H1 (cell line): ENCODE data around the gene NAA60. TPM values are rescaled to one million over a fixed set of nuclear protein-coding genes. Genes with fewer than 3 reads are reported as not detected.

Experiments used
- CTCF ChIA-PET: fragments of 300-600 bp; sonication (Branson Sonifier 250); formaldehyde crosslinking; loops from one replicate; lab custom pipeline; 2021; ENCODE audit not compliant: partially characterized antibody; lab: Charles Lee
- POLR2A ChIA-PET: fragments of 300-600 bp; sonication (Branson Sonifier 250); formaldehyde crosslinking; loops from one replicate; lab custom pipeline; 2021; ENCODE audit warnings: inconsistent platforms; ENCODE audit not compliant: partially characterized antibody; lab: Charles Lee
- DNase-seq, 2 experiments: peaks; one replicate each; pipeline versions ENCODE4 v3.0.0 to v3.0.0-alpha.2; 2010 to 2022; ENCODE audit warnings: low spot score in 2 of 2, low read depth in 1 of 2, mixed read lengths in 1 of 2
- FAIRE-seq: peaks from 2 replicates; lab custom pipeline; 2011; peaks lifted over from hg19 to GRCh38; lab: Jason Lieb, UNC
- H2AFZ ChIP-seq: 2 replicates; pipeline ENCODE4 v1.8.1; 2012; ENCODE audit warnings: low read length, inconsistent platforms
- H2AK5ac ChIP-seq: 2 replicates; pipeline ENCODE4 v1.6.1; 2013; ENCODE audit warnings: low read depth, low read length
- H2BK120ac ChIP-seq: replicated peaks from 2 replicates; pipeline ENCODE3; 2013; ENCODE audit warnings: low read depth, low read length, inconsistent platforms
- H2BK12ac ChIP-seq: 2 replicates; pipeline ENCODE4 v1.6.1; 2013; ENCODE audit warnings: low read depth, low read length
- H2BK15ac ChIP-seq: 2 replicates; pipeline ENCODE4 v1.6.1; 2013; ENCODE audit warnings: low read length
- H2BK20ac ChIP-seq: 2 replicates; pipeline ENCODE4 v1.6.1; 2013; ENCODE audit warnings: low read length
- H2BK5ac ChIP-seq: 2 replicates; pipeline ENCODE4 v1.6.1; 2013; ENCODE audit warnings: low read depth, low read length
- H3K14ac ChIP-seq: 2 replicates; pipeline ENCODE4 v1.6.1; 2013; ENCODE audit warnings: inconsistent platforms; ENCODE audit not compliant: insufficient read length
- H3K18ac ChIP-seq: 2 replicates; pipeline ENCODE4 v1.6.1; 2013; ENCODE audit warnings: low read length; ENCODE audit errors: extremely low read depth
- H3K23ac ChIP-seq: 2 replicates; pipeline ENCODE4 v1.6.1; 2013; ENCODE audit warnings: inconsistent platforms; ENCODE audit not compliant: insufficient read length
- H3K23me2 ChIP-seq: 2 replicates; pipeline ENCODE4 v1.6.1; 2013; ENCODE audit warnings: low read depth, low read length
- H3K27ac ChIP-seq: 2 replicates; pipeline ENCODE4 v1.6.1; 2011; ENCODE audit warnings: low read depth, low read length, inconsistent platforms
- H3K27me3 ChIP-seq, 4 experiments: replicated peaks in 1 of 4; 1 replicate in 1 of 4; 2 replicates in 3 of 4; pipeline versions ENCODE4 v1.6.1 to v1.8.1; 2011 to 2013; ENCODE audit warnings: low read length in 3 of 4, mild to moderate bottlenecking in 3 of 4, inconsistent platforms in 2 of 4, mixed read lengths in 2 of 4, moderate library complexity in 1 of 4; ENCODE audit not compliant: control insufficient read depth in 3 of 4, insufficient read depth in 3 of 4; ENCODE audit errors: extremely low read depth in 1 of 4
- H3K36me3 ChIP-seq, 4 experiments: 2 replicates each; pipeline versions ENCODE4 v1.6.1 to v1.8.1; 2011 to 2013; ENCODE audit warnings: mild to moderate bottlenecking in 4 of 4, low read length in 3 of 4, moderate library complexity in 2 of 4, control low read depth in 1 of 4, inconsistent platforms in 1 of 4; ENCODE audit not compliant: insufficient read depth in 4 of 4, control insufficient read depth in 2 of 4
- H3K4ac ChIP-seq: replicated peaks from 2 replicates; pipeline ENCODE3; 2013; ENCODE audit warnings: low read length, low read depth, mixed read lengths, inconsistent platforms; ENCODE audit not compliant: insufficient read length
- H3K4me1 ChIP-seq, 4 experiments: replicated peaks in 1 of 4; 1 replicate in 1 of 4; 2 replicates in 3 of 4; pipeline versions ENCODE4 v1.6.1 to v1.8.1; 2011 to 2013; ENCODE audit warnings: low read length in 3 of 4, inconsistent platforms in 2 of 4, mixed read lengths in 1 of 4; ENCODE audit not compliant: insufficient read depth in 4 of 4, control insufficient read depth in 3 of 4
- H3K4me2 ChIP-seq, 2 experiments: 2 replicates each; pipeline versions ENCODE4 v1.6.1 to v1.8.1; 2011 to 2013; ENCODE audit warnings: low read depth in 2 of 2, low read length in 2 of 2, control low read depth in 1 of 2, inconsistent platforms in 1 of 2, mild to moderate bottlenecking in 1 of 2; ENCODE audit not compliant: insufficient read depth in 1 of 2
- H3K4me3 ChIP-seq, 4 experiments: fragments of 200-600, 300-600 bp in 1 of 4; sonication (generic), shearing (Covaris generic), sonication (Bioruptor Twin) in 1 of 4; 2 replicates each; pipeline versions ENCODE4 v1.5.1 to v1.8.1; 2011 to 2016; ENCODE audit warnings: low read length in 4 of 4, low read depth in 3 of 4, control low read depth in 2 of 4, inconsistent platforms in 2 of 4, mild to moderate bottlenecking in 2 of 4, mixed read lengths in 1 of 4, moderate library complexity in 1 of 4; ENCODE audit not compliant: insufficient read depth in 2 of 4; ENCODE audit errors: extremely low read depth in 1 of 4
- H3K56ac ChIP-seq: replicated peaks from 2 replicates; pipeline ENCODE3; 2013; ENCODE audit warnings: low read depth, mild to moderate bottlenecking, mixed read lengths, low read length, inconsistent platforms; ENCODE audit not compliant: insufficient read length
- H3K79me1 ChIP-seq: 2 replicates; pipeline ENCODE4 v1.6.1; 2013; ENCODE audit warnings: low read depth, low read length, control low read depth
- H3K79me2 ChIP-seq, 2 experiments: 2 replicates each; pipeline versions ENCODE4 v1.6.1 to v1.8.1; 2012 to 2013; ENCODE audit warnings: low read length in 2 of 2, mild to moderate bottlenecking in 2 of 2, inconsistent platforms in 1 of 2; ENCODE audit not compliant: insufficient read depth in 2 of 2, control insufficient read depth in 1 of 2
- H3K9ac ChIP-seq, 4 experiments: replicated peaks in 1 of 4; 1 replicate in 1 of 4; 2 replicates in 3 of 4; pipeline versions ENCODE4 v1.6.1 to v1.8.1; 2011 to 2013; ENCODE audit warnings: low read depth in 3 of 4, low read length in 3 of 4, control low read depth in 2 of 4, mild to moderate bottlenecking in 2 of 4, moderate library complexity in 2 of 4, inconsistent platforms in 1 of 4; ENCODE audit errors: extremely low read depth in 1 of 4
- H3K9me3 ChIP-seq, 2 experiments: 2 replicates each; pipeline versions ENCODE4 v1.6.1 to v1.8.1; 2012 to 2013; ENCODE audit warnings: mild to moderate bottlenecking in 2 of 2, moderate library complexity in 2 of 2, control low read depth in 1 of 2, inconsistent platforms in 1 of 2, low read depth in 1 of 2, low read length in 1 of 2, mixed read lengths in 1 of 2; ENCODE audit not compliant: insufficient read depth in 2 of 2
- H4K20me1 ChIP-seq, 2 experiments: replicated peaks in 1 of 2; 2 replicates each; pipeline versions ENCODE3 to v1.8.1; 2011 to 2013; ENCODE audit warnings: inconsistent platforms in 2 of 2, low read length in 2 of 2, mild to moderate bottlenecking in 1 of 2; ENCODE audit not compliant: insufficient read depth in 2 of 2, control insufficient read depth in 1 of 2
- H4K5ac ChIP-seq: 2 replicates; pipeline ENCODE4 v1.6.1; 2013; ENCODE audit warnings: low read length, low read depth, mixed read lengths, inconsistent platforms; ENCODE audit not compliant: insufficient read length
- H4K8ac ChIP-seq: 2 replicates; pipeline ENCODE4 v1.8.0; 2013; ENCODE audit warnings: mild to moderate bottlenecking, moderate library complexity, low read length, inconsistent platforms; ENCODE audit not compliant: insufficient read depth; ENCODE audit errors: extremely low read depth
- H4K91ac ChIP-seq: replicated peaks from 2 replicates; pipeline ENCODE3; 2013; ENCODE audit warnings: low read length, mixed read lengths, inconsistent platforms; ENCODE audit not compliant: insufficient read length
- CHD1 ChIP-seq: IDR thresholded peaks from 2 replicates; pipeline ENCODE4 v1.6.1; 2012; ENCODE audit warnings: low read depth, low read length, improper control_type of control experiment
- JUN ChIP-seq: IDR thresholded peaks from 2 replicates; pipeline ENCODE4 v1.6.1; 2011; ENCODE audit warnings: low read depth, mild to moderate bottlenecking, improper control_type of control experiment, low read length
- KDM4A ChIP-seq: IDR thresholded peaks from one replicate; pipeline ENCODE4 v1.7.1; 2012; ENCODE audit warnings: low read depth, mild to moderate bottlenecking, moderate library complexity, low read length, inconsistent platforms; ENCODE audit not compliant: severe bottlenecking
- PHF8 ChIP-seq: fragments of 200-600 bp; sonication (generic); conservative IDR thresholded peaks from 2 replicates; pipeline ENCODE4 v1.7.1; 2012; ENCODE audit warnings: low read depth, mild to moderate bottlenecking, inconsistent platforms, low read length, moderate library complexity
- SIN3A ChIP-seq, 2 experiments: IDR thresholded peaks in 1 of 2; conservative IDR thresholded peaks in 1 of 2; 2 replicates each; pipeline ENCODE4 v1.6.1; 2011 to 2012; ENCODE audit warnings: low read length in 2 of 2, improper control_type of control experiment in 1 of 2, low read depth in 1 of 2, mild to moderate bottlenecking in 1 of 2
- SUZ12 ChIP-seq: fragments of 200-600 bp; sonication (generic); IDR thresholded peaks from 2 replicates; pipeline ENCODE4 v1.6.1; 2012; ENCODE audit warnings: mild to moderate bottlenecking, inconsistent platforms, low read length, moderate library complexity, mixed read lengths
- TAF1 ChIP-seq: IDR thresholded peaks from 2 replicates; pipeline ENCODE4 v1.6.1; 2011; ENCODE audit warnings: mild to moderate bottlenecking, low read depth, low read length
- USF2 ChIP-seq: IDR thresholded peaks from 2 replicates; pipeline ENCODE4 v1.6.1; 2011; ENCODE audit warnings: low read length, improper control_type of control experiment
- WGBS, 2 experiments: shearing (Covaris generic) in 1 of 2; methylation state at CpG; one replicate each; pipeline versions ENCODE4 v1.1.6 to v1.1.7; 2013 to 2015; ENCODE audit warnings: low lambda C conversion rate in 2 of 2, mixed read lengths in 2 of 2, inconsistent platforms in 1 of 2, low coverage in 1 of 2, missing lambda C conversion rate in 1 of 2; ENCODE audit not compliant: insufficient replicate concordance in 2 of 2, insufficient coverage in 1 of 2, insufficient read length in 1 of 2; ENCODE audit errors: extremely low coverage in 1 of 2, missing lambda C conversion rate in 1 of 2; 5-methylcytosine and 5-hydroxymethylcytosine counted together
- polyA plus RNA-seq, 7 experiments: library from polyadenylated mRNA; depleted of rRNA in 3 of 7; stranded (reverse) in 5 of 7; unstranded in 2 of 7; fragments of >200 nt in 5 of 7; fragments of 200-250 nt in 2 of 7; gene quantifications; 1 replicate in 5 of 7; 2 replicates in 1 of 7; 4 replicates in 1 of 7; pipeline versions ENCODE4 v1.2.1 to v1.2.3, GENCODE V29; 2011 to 2013; ENCODE audit warnings: missing spikeins in 2 of 7, mixed read lengths in 2 of 7
- total RNA-seq: library from RNA; stranded (reverse); fragmentation: NEBNext Ultra II Directional; extraction: Animal tissue kit (Norgen Biotek cat#: 25700); gene quantifications from 2 replicates; pipeline ENCODE4 v1.2.1, GENCODE V29; 2021

Gene NAA60
- total and polyA plus RNA-seq, 2 of the 8 experiments (the other 6 are each of a cell fraction or from before 2014, with no cell fraction given), result 34.1 to 47.6 TPM

- Histone ChIP-seq H3K4ac (no peak overlapping the region), H3K23me2 (peaks cover 3% of the 10 kb centered on the region; the same call in 1 of the 2 replicates), H3K9ac (peak overlapping the region in 3 of 4 experiments; percentile 55 to 86 (median 76); a peak in 6 of 7 replicates), H2AFZ (peak overlapping the region; percentile 22; the same call in 1 of the 2 replicates), H3K56ac (no peak overlapping the region), H3K36me3 (peaks cover 0 to 6% (median 2%) of the 10 kb centered on the region in 4 experiments; a peak in 3 of 8 replicates), H3K4me1 (no peaks in the 10 kb centered on the region; a peak in 1 of 7 replicates), H4K5ac (peak overlapping the region; percentile 12), H3K27ac (peak overlapping the region; percentile 37; the same call in 1 of the 2 replicates), H3K18ac (no peak overlapping the region), H4K91ac (no peak overlapping the region), H2AK5ac (no peak overlapping the region), H2BK15ac (no peak overlapping the region), H4K20me1 (peaks cover 0 to 3% of the 10 kb centered on the region in 2 experiments), H2BK120ac (no peak overlapping the region), H3K14ac (no peak overlapping the region), H3K4me3 (peak overlapping the region; percentile 67 to 85 (median 78)), H3K4me2 (peak overlapping the region; percentile 60 to 73), H2BK5ac (peak overlapping the region; percentile 87), H3K79me2 (peaks cover 0 to 26% of the 10 kb centered on the region in 2 experiments; a peak in 2 of 4 replicates), H3K23ac (no peak overlapping the region), H3K79me1 (no peaks in the 10 kb centered on the region; the same call in 1 of the 2 replicates), H3K27me3 (no peaks in the 10 kb centered on the region), H2BK20ac (no peak overlapping the region), H3K9me3 (peaks cover 3 to 5% of the 10 kb centered on the region in 2 experiments; a peak in 3 of 4 replicates), H4K8ac (no peak overlapping the region; the same call in 1 of the 2 replicates), H2BK12ac (peak overlapping the region; percentile 29; the same call in 1 of the 2 replicates)
- ChIA-PET CTCF (interaction anchor here (0.6 to 1.6 kb wide), 7 partner anchors 10 to 276 kb away, joined by 3 to 5 read pairs (median 3); no protein-coding TSS in a partner anchor), POLR2A (interaction anchor here (0.6 to 3.0 kb wide), 14 partner anchors 8 to 437 kb away, joined by 3 to 16 read pairs (median 5); partner anchors contain the start of genes TIGD7, ZNF174, ZNF263 and ZNF75A)
- DNase-seq, result no peak
- 56% methylated on average over 10 of the region's 10 CpGs; no CpG with 5 or more reads in 1 of the 2 experiments for WGBS, 2 experiments
- no peak for FAIRE-seq
- TF ChIP-seq TAF1 (0 out of 2 replicates have a peak, but pooled peaks have one; percentile 37), JUN (no peak), PHF8 (0 out of 2 replicates have a peak, but pooled peaks have one; percentile 28), SIN3A (conservative IDR thresholded peaks at IDR 0.05 in 1 of 2, IDR thresholded peaks at IDR 0.05 in 1 of 2; ENCODE audit: low read depth in 1 of 2, low read length in 2 of 2) (no peak), USF2 (no peak), CHD1 (no peak), SUZ12 (no peak), KDM4A (no peak)
These were observed 530 bp downstream of the NAA60 start for GRCh38 chr16:3444032-3444388.
